SK-N-SH (cell line): Measurements from ENCODE around the gene NTHL1. TPM values are rescaled to one million over a fixed set of nuclear protein-coding genes. Genes with fewer than 3 reads are reported as not detected.

Source experiments
- CTCF ChIA-PET: fragments of 300-600, 350-600 bp; formaldehyde crosslinking; extraction: SDS; loops from one replicate; lab custom pipeline; 2021; lab: Yijun Ruan, JAX
- POLR2A ChIA-PET: fragments of 350-600 bp; sonication (Branson Sonifier 250); formaldehyde crosslinking; extraction: SDS; loops from one replicate; lab custom pipeline; 2020; ENCODE audit warnings: antibody characterized with exemption, inconsistent platforms; lab: Yijun Ruan, JAX
- DNase-seq: peaks from one replicate; pipeline ENCODE4 v3.0.0; 2012
- H2AFZ ChIP-seq: fragments of 200-600 bp; sonication (generic); 2 replicates; pipeline ENCODE4 v1.8.1; 2016; ENCODE audit warnings: antibody characterized with exemption, mild to moderate bottlenecking, low read depth
- H3F3A ChIP-seq: fragments of 200-600 bp; sonication (generic); replicated peaks from 2 replicates; pipeline ENCODE3; 2016; ENCODE audit warnings: antibody characterized with exemption, mild to moderate bottlenecking; ENCODE audit not compliant: insufficient read depth
- H3K27ac ChIP-seq, 2 experiments: fragments of 200-500 bp in 1 of 2; fragments of 200-600 bp in 1 of 2; sonication (Bioruptor generic) in 1 of 2; sonication (generic), shearing (Covaris generic) in 1 of 2; 2 replicates each; pipeline versions ENCODE4 v1.5.1 to v1.6.1; 2014 to 2016; ENCODE audit warnings: low read depth in 2 of 2, inconsistent platforms in 1 of 2, low read length in 1 of 2, mild to moderate bottlenecking in 1 of 2, mixed read lengths in 1 of 2
- H3K27me3 ChIP-seq: fragments of 200-600 bp; sonication (generic), shearing (Covaris generic); 2 replicates; pipeline ENCODE4 v1.6.1; 2016; ENCODE audit warnings: mixed run types; ENCODE audit not compliant: insufficient read depth
- H3K36me3 ChIP-seq, 2 experiments: fragments of 200-500 bp in 1 of 2; fragments of 200-600 bp in 1 of 2; sonication (Bioruptor generic) in 1 of 2; sonication (generic) in 1 of 2; replicated peaks in 1 of 2; 2 replicates each; pipeline versions ENCODE3 to v1.5.1; 2014 to 2016; ENCODE audit warnings: low read length in 1 of 2, mild to moderate bottlenecking in 1 of 2; ENCODE audit not compliant: insufficient read depth in 2 of 2, control insufficient read depth in 1 of 2
- H3K4me1 ChIP-seq, 2 experiments: fragments of 200-500 bp in 1 of 2; fragments of 200-600 bp in 1 of 2; sonication (Bioruptor generic) in 1 of 2; sonication (generic), shearing (Covaris generic) in 1 of 2; 2 replicates each; pipeline versions ENCODE4 v1.5.1 to v1.6.1; 2014 to 2016; ENCODE audit warnings: low read depth in 1 of 2, low read length in 1 of 2, mixed run types in 1 of 2; ENCODE audit not compliant: insufficient read depth in 2 of 2, control insufficient read depth in 1 of 2
- H3K4me2 ChIP-seq: fragments of 200-600 bp; sonication (generic), shearing (Covaris generic); 2 replicates; pipeline ENCODE4 v1.6.1; 2017; ENCODE audit warnings: mixed run types
- H3K4me3 ChIP-seq, 2 experiments: fragments of 200-500 bp in 1 of 2; fragments of 200-600 bp in 1 of 2; sonication (Bioruptor generic) in 1 of 2; sonication (generic), shearing (Covaris generic) in 1 of 2; 2 replicates each; pipeline versions ENCODE4 v1.5.1 to v1.8.1; 2014 to 2016; ENCODE audit warnings: low read depth in 2 of 2, inconsistent platforms in 1 of 2, low read length in 1 of 2, mild to moderate bottlenecking in 1 of 2, mixed read lengths in 1 of 2, moderate library complexity in 1 of 2
- H3K79me2 ChIP-seq: fragments of 200-600 bp; sonication (generic); 2 replicates; pipeline ENCODE4 v1.8.1; 2017; ENCODE audit warnings: mild to moderate bottlenecking; ENCODE audit not compliant: insufficient read depth
- H3K9ac ChIP-seq: fragments of 200-600 bp; sonication (generic); 2 replicates; pipeline ENCODE4 v1.6.1; 2017; ENCODE audit warnings: mixed run types
- H3K9me2 ChIP-seq: fragments of 200-600 bp; sonication (generic); 2 replicates; pipeline ENCODE4 v1.6.1; 2017; ENCODE audit warnings: mixed run types
- H3K9me3 ChIP-seq: fragments of 200-600 bp; sonication (generic); 2 replicates; pipeline ENCODE4 v1.6.1; 2017; ENCODE audit warnings: mixed run types, mild to moderate bottlenecking, moderate library complexity
- H4K20me1 ChIP-seq: fragments of 200-600 bp; sonication (generic); 2 replicates; pipeline ENCODE4 v1.6.1; 2017; ENCODE audit warnings: mild to moderate bottlenecking, mixed run types; ENCODE audit not compliant: insufficient read depth
- EP300 ChIP-seq, 2 experiments: IDR thresholded peaks; 2 replicates each; pipeline versions ENCODE4 v1.4.0 to v1.6.1; 2012; ENCODE audit warnings: borderline replicate concordance in 1 of 2, low read depth in 1 of 2, low read length in 1 of 2
- GABPA ChIP-seq: IDR thresholded peaks from 2 replicates; pipeline ENCODE4 v1.4.0; 2012; ENCODE audit warnings: low read depth, mild to moderate bottlenecking
- JUND ChIP-seq: IDR thresholded peaks from 2 replicates; pipeline ENCODE4 v1.4.0; 2012
- MXI1 ChIP-seq: IDR thresholded peaks from 2 replicates; pipeline ENCODE4 v1.6.1; 2012; ENCODE audit warnings: mild to moderate bottlenecking, low read depth, low read length, improper control_type of control experiment
- NFIC ChIP-seq: IDR thresholded peaks from 2 replicates; pipeline ENCODE4 v1.4.0; 2012; ENCODE audit warnings: borderline replicate concordance
- NRF1 ChIP-seq: IDR thresholded peaks from 2 replicates; pipeline ENCODE4 v1.6.1; 2012; ENCODE audit warnings: low read depth, mild to moderate bottlenecking, low read length
- POLR2AphosphoS5 ChIP-seq: IDR thresholded peaks from 2 replicates; pipeline ENCODE4 v1.6.1; 2012; ENCODE audit warnings: low read depth, low read length
- RCOR1 ChIP-seq: fragments of 150-350 bp; IDR thresholded peaks from 2 replicates; pipeline ENCODE4 v1.6.1; 2017; ENCODE audit warnings: antibody characterized with exemption, low read length
- RFX5 ChIP-seq: IDR thresholded peaks from 2 replicates; pipeline ENCODE4 v1.6.1; 2012; ENCODE audit warnings: mild to moderate bottlenecking, improper control_type of control experiment, low read length
- SIN3A ChIP-seq: IDR thresholded peaks from 2 replicates; pipeline ENCODE4 v1.6.1; 2012; ENCODE audit warnings: low read depth, mild to moderate bottlenecking, low read length, moderate library complexity, borderline replicate concordance
- TAF1 ChIP-seq: IDR thresholded peaks from 2 replicates; pipeline ENCODE4 v1.6.1; 2012; ENCODE audit warnings: low read depth, mild to moderate bottlenecking, low read length, moderate library complexity, borderline replicate concordance
- TCF12 ChIP-seq: IDR thresholded peaks from 2 replicates; pipeline ENCODE4 v1.4.0; 2012
- USF2 ChIP-seq: fragments of 150-350 bp; IDR thresholded peaks from 2 replicates; pipeline ENCODE4 v1.6.1; 2017; ENCODE audit warnings: antibody characterized with exemption, low read length, low read depth, borderline replicate concordance
- ZBTB33 ChIP-seq: IDR thresholded peaks from 2 replicates; pipeline ENCODE4 v1.4.0; 2012; ENCODE audit warnings: low read depth, borderline replicate concordance
- WGBS: methylation state at CpG from one replicate; pipeline ENCODE4 v1.1.6; 2017; ENCODE audit warnings: low lambda C conversion rate; 5-methylcytosine and 5-hydroxymethylcytosine counted together
- polyA plus RNA-seq, 3 experiments: library from polyadenylated mRNA; depleted of rRNA; stranded (reverse); fragments of >200 nt; gene quantifications; 2 replicates each; pipeline ENCODE4 v1.2.3, GENCODE V29; 2012
- TF ChIP-seq, protein P1 (sequence below): fragments of 150-350 bp; IDR thresholded peaks from 2 replicates; pipeline ENCODE4 v1.6.1; 2016; ENCODE audit warnings: mild to moderate bottlenecking, low read depth, low read length
- TF ChIP-seq, protein P2 (sequence below): IDR thresholded peaks from 2 replicates; pipeline ENCODE4; 2012

The NTHL1 gene
- polyA plus RNA-seq, 1 of the 3 experiments (the other 2 are of a cell fraction), result 77.3 TPM

DNA sequence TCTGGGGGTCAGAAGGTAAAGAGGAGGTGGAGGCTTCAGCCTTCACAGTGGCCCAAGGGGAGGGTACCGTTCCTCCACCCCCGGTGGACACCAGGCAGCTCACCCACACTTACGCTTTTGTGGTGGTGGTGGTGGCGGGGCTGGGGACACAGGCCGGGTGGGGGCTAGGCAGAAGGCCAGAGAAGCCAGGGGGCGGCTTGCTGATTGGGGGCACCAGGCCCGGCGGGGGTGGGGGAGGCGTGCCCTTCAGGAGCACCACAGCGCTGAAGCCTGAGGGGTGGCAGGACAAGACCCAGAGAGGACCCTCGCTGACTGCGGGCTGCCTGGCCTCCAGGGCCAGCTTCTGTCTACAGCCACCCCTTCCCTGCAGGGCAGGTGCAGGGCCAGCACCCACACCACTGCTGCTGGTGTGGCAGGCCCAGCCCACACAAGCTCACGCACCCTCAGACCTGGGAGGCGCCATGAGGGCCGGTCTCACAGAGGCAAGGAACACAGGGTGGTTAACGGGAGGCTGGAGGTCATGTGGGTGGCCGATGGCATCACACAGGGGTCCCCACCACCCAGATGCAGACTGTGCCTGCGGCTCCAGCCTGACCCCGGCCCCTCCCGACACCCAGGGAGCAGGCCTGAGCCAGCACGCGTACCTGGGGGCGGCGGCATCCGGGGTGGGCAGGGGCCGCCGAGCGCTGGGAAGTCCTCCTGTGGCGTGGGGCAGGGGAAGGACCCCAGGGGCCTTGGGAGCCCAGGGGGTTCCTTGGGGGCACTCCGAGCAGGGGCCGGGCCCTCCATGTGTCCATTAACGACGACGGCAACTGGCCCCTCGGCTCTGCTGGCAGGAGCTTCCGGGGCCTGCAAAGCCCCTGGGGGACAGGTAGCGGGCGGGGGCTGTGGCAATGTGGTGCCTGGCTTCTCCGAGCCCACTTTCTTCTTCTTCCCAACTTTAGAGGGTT, 48.5 kb downstream of the NTHL1 start:
- peaks cover 2 to 7% of the 10 kb centered on the region in 2 experiments; a peak in 1 of 4 replicates for H3K4me1 ChIP-seq
- TF ChIP-seq POLR2AphosphoS5 (no peak), TAF1 (no peak), JUND (no peak), MXI1 (no peak), NFIC (no peak), EP300 (IDR thresholded peaks at IDR 0.05; ENCODE audit: borderline replicate concordance in 1 of 2, low read depth in 1 of 2, low read length in 1 of 2) (no peak), GABPA (no peak), USF2 (no peak), NRF1 (no peak), SIN3A (no peak), TCF12 (no peak), RFX5 (no peak), ZBTB33 (no peak), RCOR1 (no peak)
- TF ChIP-seq, protein P1, sequence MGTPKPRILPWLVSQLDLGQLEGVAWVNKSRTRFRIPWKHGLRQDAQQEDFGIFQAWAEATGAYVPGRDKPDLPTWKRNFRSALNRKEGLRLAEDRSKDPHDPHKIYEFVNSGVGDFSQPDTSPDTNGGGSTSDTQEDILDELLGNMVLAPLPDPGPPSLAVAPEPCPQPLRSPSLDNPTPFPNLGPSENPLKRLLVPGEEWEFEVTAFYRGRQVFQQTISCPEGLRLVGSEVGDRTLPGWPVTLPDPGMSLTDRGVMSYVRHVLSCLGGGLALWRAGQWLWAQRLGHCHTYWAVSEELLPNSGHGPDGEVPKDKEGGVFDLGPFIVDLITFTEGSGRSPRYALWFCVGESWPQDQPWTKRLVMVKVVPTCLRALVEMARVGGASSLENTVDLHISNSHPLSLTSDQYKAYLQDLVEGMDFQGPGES, result no peak
- TF ChIP-seq, protein P2, sequence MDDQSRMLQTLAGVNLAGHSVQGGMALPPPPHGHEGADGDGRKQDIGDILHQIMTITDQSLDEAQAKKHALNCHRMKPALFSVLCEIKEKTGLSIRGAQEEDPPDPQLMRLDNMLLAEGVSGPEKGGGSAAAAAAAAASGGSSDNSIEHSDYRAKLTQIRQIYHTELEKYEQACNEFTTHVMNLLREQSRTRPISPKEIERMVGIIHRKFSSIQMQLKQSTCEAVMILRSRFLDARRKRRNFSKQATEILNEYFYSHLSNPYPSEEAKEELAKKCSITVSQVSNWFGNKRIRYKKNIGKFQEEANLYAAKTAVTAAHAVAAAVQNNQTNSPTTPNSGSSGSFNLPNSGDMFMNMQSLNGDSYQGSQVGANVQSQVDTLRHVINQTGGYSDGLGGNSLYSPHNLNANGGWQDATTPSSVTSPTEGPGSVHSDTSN, result no peak
- ChIA-PET POLR2A (interaction anchor here (1.2 kb wide), 1 partner anchor 9 kb away, joined by 3 read pairs; no protein-coding TSS in a partner anchor), CTCF (interaction anchor here (1.0 to 1.5 kb wide), 3 partner anchors 9 to 141 kb away, joined by 3 to 4 read pairs (median 4); partner anchors contain the start of gene SYNGR3)
- whole genome bisulfite sequencing, result 87% methylated on average over 9 of the region's 39 CpGs
- DNase-seq, result no peak
- H3K4me3 ChIP-seq, result no peak overlapping the region
- H2AFZ ChIP-seq, result no peak overlapping the region
- no peaks in the 10 kb centered on the region for H3K9me2 ChIP-seq
- H3K9me3 ChIP-seq, result no peaks in the 10 kb centered on the region
- H3K27me3 ChIP-seq, result no peaks in the 10 kb centered on the region
- H3K36me3 ChIP-seq, result peaks cover 8 to 58% of the 10 kb centered on the region in 2 experiments
- H3K4me2 ChIP-seq, result no peak overlapping the region
- no peak overlapping the region for H3K9ac ChIP-seq
- no peak overlapping the region for H3K27ac ChIP-seq
- H4K20me1 ChIP-seq, result peaks cover 23% of the 10 kb centered on the region
- peaks cover 22% of the 10 kb centered on the region; the same call in 1 of the 2 replicates for H3K79me2 ChIP-seq
- peaks cover 19% of the 10 kb centered on the region for H3F3A ChIP-seq
